ENCODE results near the gene USP44.

USP44 gene

GRCh38 chr12:95548056-95548538 lies 3.2 kb downstream of the USP44 start:
- DNase-seq: peak; percentile 23

- DNase-seq: no peak
Observed at GRCh38 chr12:95547522-95548055, 3.7 kb downstream of the USP44 start.

GRCh38 chr12:95546491-95546813 lies 4.8 kb downstream of the USP44 start:
- no peak for DNase-seq

GRCh38 chr12:95545731-95546490 lies 5.4 kb downstream of the USP44 start:
- no peak for DNase-seq

- no peak for DNase-seq
Observed at GRCh38 chr12:95545303-95545702, 6.0 kb downstream of the USP44 start.

DNA sequence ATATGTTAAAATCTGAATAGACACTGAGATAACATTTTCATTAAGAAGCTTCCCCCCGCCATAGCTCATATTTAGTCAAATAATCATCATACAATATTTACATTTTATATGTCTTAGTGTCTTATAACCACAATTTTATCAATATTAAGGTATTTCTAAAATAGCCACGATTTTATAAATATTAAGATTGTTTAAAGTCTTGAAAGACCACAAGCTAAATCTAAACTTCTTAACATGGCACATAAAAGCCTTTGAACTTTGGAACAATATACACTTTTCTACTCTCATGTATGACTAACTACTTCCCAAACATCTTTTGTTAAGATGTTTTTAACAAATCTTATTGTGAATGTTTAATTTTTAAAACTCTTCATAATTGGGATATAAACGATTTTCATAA lies 6.5 kb downstream of the USP44 start:
- DNase-seq: no peak

DNA sequence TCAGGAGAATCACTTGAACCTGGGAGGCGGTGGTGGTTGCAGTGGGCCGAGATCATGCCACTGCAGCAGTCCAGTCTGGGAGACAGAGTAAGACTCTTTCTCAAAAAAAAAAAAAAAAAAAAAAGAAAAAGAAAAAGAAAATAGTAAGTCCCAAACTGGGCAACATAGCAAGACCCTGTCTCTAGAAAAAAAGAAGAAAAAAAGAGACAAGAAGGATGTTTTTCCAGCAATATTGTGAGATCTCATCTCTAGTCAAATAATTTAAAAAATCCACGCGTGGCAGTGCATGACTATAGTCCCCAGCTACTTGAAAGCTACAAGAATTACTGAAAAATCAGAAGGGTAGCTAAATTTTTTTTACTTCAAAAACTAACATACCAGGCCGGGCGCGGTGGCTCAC lies 8.0 kb downstream of the USP44 start:
- DNase-seq: no peak

DNA sequence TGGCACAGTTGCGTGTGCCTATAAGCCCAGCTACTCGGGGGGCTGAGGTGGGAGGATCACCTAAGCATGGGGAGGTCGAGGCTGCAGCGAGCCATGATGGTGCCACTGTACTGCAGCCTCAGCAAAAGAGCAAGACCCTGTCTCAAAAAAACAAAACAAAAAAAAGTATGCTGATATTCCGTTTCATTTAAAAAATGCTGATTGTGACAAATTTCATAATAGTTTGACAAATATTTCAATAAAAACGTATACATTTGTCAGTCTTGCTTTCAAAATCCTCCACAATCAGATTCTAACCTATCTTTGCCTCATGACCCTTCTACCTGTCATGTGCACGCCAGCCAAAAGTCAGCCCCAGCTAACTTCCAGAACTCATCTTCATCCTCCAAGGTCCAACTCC lies 9.8 kb downstream of the USP44 start:
- no peak for DNase-seq

GRCh38 chr12:95538656-95539055 lies 12.6 kb downstream of the USP44 start:
- no peak for DNase-seq

DNA sequence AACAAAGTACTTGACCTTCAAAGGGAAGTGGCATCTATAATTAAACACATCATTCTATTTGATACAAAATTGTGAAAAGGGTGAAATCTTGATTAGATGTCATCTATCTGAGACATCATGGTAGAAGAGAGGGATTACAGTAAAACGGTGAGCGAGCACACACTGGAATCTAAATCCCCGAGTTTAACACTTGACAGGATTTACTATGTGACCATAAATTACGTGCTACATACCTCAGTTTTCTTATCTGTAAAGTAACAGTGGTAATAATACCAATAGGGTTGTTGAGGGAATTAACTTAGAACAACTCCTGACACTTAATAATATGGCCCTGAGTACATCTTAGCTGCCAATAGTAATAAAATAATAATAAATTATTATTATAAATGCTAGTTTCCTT lies 13.3 kb downstream of the USP44 start:
- no peak for DNase-seq

GRCh38 chr12:95533985-95534384 lies 17.3 kb downstream of the USP44 start:
- DNase-seq: no peak

DNA sequence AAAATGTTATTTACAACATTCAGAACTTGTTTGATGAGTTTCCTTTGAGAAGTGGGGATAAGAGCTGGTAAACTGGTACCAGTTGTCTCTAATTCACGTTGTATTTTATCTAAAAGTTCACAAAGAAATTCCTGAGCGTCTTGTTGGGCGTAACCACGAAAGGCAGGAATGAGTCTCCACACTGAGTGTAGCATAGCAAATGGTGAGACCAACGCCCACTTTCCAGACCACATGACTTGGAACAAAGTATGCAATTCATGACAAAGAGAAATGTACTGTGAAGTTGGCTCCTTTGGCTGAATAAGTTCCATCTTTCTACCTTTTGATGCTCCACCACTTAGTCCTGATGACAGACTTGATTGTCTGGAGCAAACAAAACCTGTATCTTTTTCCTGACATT lies 18.4 kb downstream of the USP44 start:
- DNase-seq: no peak

- DNase-seq: no peak
Observed at GRCh38 chr12:95529693-95530225, 21.5 kb downstream of the USP44 start.

DNA sequence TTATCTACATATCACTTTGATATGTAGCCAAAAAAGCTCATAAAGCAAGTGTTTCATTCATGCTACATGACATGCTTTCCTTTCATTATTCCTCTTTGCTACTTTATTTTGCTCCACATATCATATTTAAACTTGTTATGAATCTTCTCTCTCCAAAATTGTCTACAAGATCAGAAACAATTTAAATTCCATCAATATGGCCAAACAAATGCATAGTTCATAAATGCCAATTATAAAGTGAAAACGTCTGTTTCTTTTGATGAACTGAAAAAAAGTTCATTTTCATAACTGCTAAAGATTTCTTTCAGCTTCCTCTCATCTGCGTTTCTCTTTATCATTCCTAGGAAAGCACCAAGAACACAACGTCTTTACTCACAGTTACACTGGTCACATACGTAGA lies 22.8 kb downstream of the USP44 start:
- DNase-seq: no peak

- DNase-seq: no peak
Observed at GRCh38 chr12:95522692-95523091, 28.6 kb downstream of the USP44 start.

- no peak for DNase-seq
Observed at GRCh38 chr12:95520816-95521215, 30.5 kb downstream of the USP44 start.

DNA sequence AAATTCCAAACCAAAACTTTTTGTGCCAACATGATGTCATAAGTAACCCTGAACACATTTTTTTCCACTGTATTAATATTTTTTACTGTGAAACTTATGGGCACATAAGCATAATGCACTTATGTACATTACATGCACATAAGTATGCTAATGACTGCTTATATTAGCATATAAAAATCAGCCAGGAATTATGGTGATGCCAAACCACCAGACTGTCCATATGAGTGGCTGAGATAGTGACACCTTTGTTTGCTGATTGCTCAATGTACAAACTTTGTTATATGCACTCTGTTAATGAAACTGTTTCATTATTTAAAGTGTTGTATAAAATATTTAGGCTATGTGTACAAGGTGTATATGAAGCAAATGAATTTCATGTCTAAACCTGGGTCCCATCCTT lies 32.3 kb downstream of the USP44 start:
- no peak for DNase-seq

DNA sequence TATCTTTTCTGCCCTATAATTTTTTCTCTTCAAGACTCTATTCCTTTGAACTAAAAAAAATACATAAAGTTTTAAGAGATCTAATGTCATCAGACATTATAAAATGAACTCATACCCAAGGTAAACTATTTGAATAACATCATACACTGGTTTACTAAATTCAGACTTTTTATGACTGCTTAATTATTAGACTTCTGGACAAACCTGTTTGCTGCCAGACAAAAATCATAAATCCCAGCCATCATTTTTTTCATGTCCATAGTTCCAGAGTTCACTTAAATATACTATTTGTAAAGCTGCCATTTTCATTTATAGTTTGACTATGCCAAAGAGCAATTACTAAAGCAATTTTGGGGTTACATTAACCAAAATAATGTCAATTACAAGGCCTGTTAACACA lies 34.0 kb downstream of the USP44 start:
- no peak for DNase-seq

- no peak for DNase-seq
Observed at GRCh38 chr12:95516757-95517156, 34.5 kb downstream of the USP44 start.

- DNase-seq: no peak
Observed at GRCh38 chr12:95515197-95515596, 36.1 kb downstream of the USP44 start.

GRCh38 chr12:95513599-95513998 lies 37.7 kb downstream of the USP44 start:
- no peak for DNase-seq

DNA sequence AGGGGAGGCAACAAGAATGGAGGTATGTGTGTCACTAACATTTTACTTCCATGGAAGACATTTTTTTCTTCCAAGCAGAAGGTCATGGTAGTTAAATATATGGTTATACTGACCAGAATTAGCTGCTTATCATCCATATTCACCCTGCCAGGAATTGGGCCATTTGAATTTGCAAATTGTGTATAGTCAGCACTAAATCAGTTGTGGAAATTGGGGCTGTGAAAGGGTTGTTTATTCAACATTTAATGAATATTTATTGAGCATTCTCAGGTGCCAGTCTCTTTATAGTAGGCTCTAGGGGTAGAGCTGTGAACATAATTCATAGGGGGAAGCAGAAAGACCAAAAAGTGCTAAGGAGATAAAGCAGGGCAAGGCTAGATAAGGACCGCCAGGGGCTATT lies 39.3 kb downstream of the USP44 start:
- no peak for DNase-seq

GRCh38 chr12:95509300-95509699 lies 42.0 kb downstream of the USP44 start:
- no peak for DNase-seq

- no peak for DNase-seq
Observed at GRCh38 chr12:95506707-95507523, 44.4 kb downstream of the USP44 start.
